SJSA1 (cell line): ENCODE measurements around the gene MUC12. TPM values are rescaled to one million over a fixed set of nuclear protein-coding genes. Genes with fewer than 3 reads are reported as not detected.
A peak's percentile ranks its signal among the peaks of the same experiment; 100 is the strongest.
"Not testable (repeated sequence)": the region's sequence is repeated elsewhere in the genome, so short reads cannot be mapped to it uniquely, and the experiment has no call there.

ENCODE experiments used
- DNase-seq, 2 experiments: peaks; one replicate each; pipeline ENCODE4 v3.0.0-alpha.2; 2015 to 2020; ENCODE audit warnings: low spot score in 2 of 2, low read depth in 1 of 2
- H3K27ac ChIP-seq: fragments of 250-450 bp; sonication (Bioruptor Pico); 2 replicates; pipeline ENCODE4 v1.5.1; 2020; ENCODE audit warnings: mild to moderate bottlenecking, moderate library complexity
- H3K27me3 ChIP-seq: fragments of 250-450 bp; sonication (Bioruptor Pico); replicated peaks from 2 replicates; pipeline ENCODE4 v1.5.1; 2020; ENCODE audit warnings: mild to moderate bottlenecking, moderate library complexity
- H3K36me3 ChIP-seq: fragments of 250-450 bp; sonication (Bioruptor Pico); 2 replicates; pipeline ENCODE4 v1.5.1; 2020; ENCODE audit warnings: mild to moderate bottlenecking
- H3K4me1 ChIP-seq: fragments of 250-450 bp; sonication (Bioruptor Pico); replicated peaks from 2 replicates; pipeline ENCODE4 v1.6.1; 2021; ENCODE audit warnings: mild to moderate bottlenecking
- H3K4me3 ChIP-seq: fragments of 250-450 bp; sonication (Bioruptor Pico); 2 replicates; pipeline ENCODE4 v1.5.1; 2020; ENCODE audit warnings: mild to moderate bottlenecking
- H3K9me3 ChIP-seq: fragments of 250-450 bp; sonication (Bioruptor Pico); replicated peaks from 2 replicates; pipeline ENCODE4 v1.5.1; 2020; ENCODE audit warnings: mild to moderate bottlenecking
- total RNA-seq: library from RNA; depleted of rRNA; stranded (reverse); fragments of >200 nt; shearing (Covaris generic); gene quantifications from 2 replicates; pipeline ENCODE4 v1.2.3, GENCODE V29; 2014

Gene MUC12
- total RNA-seq, 1 experiment from 2014 or later, result not detected

- H3K4me3 ChIP-seq, result no peak overlapping the region
- H3K36me3 ChIP-seq, result no peaks in the 10 kb centered on the region
- H3K4me1 ChIP-seq, result no peaks in the 10 kb centered on the region
- no peak overlapping the region for H3K27ac ChIP-seq
- DNase-seq, result no peak
- H3K9me3 ChIP-seq, result no peaks in the 10 kb centered on the region; the same call in 1 of the 2 replicates
- 0 out of 2 replicates have a peak, but pooled peaks cover 3% of the 10 kb centered on the region for H3K27me3 ChIP-seq
Observed at GRCh38 chr7:100991631-100992030, 22.3 kb downstream of the MUC12 start.

GRCh38 chr7:100992280-100992679 is 22.9 kb downstream of the MUC12 start:
- not testable (repeated sequence) for H3K36me3 ChIP-seq, H3K4me1 ChIP-seq, H3K27me3 ChIP-seq, DNase-seq, H3K9me3 ChIP-seq, H3K4me3 ChIP-seq, H3K27ac ChIP-seq

- H3K9me3 ChIP-seq, H3K27me3 ChIP-seq, H3K36me3 ChIP-seq, H3K4me1 ChIP-seq, DNase-seq, H3K27ac ChIP-seq, H3K4me3 ChIP-seq: not testable (repeated sequence)
Observed at GRCh38 chr7:100994671-100995070, 25.3 kb downstream of the MUC12 start.

- H3K36me3 ChIP-seq, H3K4me3 ChIP-seq, H3K9me3 ChIP-seq, H3K27ac ChIP-seq, DNase-seq, H3K4me1 ChIP-seq, H3K27me3 ChIP-seq: not testable (repeated sequence)
Observed at GRCh38 chr7:100998530-100998929, 29.2 kb downstream of the MUC12 start.

GRCh38 chr7:100999334-100999733 is 30.0 kb downstream of the MUC12 start:
- not testable (repeated sequence) for DNase-seq, H3K27ac ChIP-seq, H3K4me1 ChIP-seq, H3K36me3 ChIP-seq, H3K9me3 ChIP-seq, H3K27me3 ChIP-seq, H3K4me3 ChIP-seq

- not testable (repeated sequence) for H3K27ac ChIP-seq, H3K4me3 ChIP-seq, H3K27me3 ChIP-seq, H3K36me3 ChIP-seq, H3K4me1 ChIP-seq, H3K9me3 ChIP-seq
- peak in 1 of 2 experiments; percentile 63 for DNase-seq
Observed at GRCh38 chr7:101000025-101000424, 30.7 kb downstream of the MUC12 start.

- H3K27me3 ChIP-seq, H3K4me3 ChIP-seq, H3K4me1 ChIP-seq, DNase-seq, H3K36me3 ChIP-seq, H3K27ac ChIP-seq, H3K9me3 ChIP-seq: not testable (repeated sequence)
Observed at GRCh38 chr7:101002333-101002732, 33.0 kb downstream of the MUC12 start.

GRCh38 chr7:101007361-101007760 is 38.0 kb downstream of the MUC12 start:
- DNase-seq, H3K36me3 ChIP-seq: not testable (repeated sequence)

GRCh38 chr7:101009629-101010028 is 40.3 kb downstream of the MUC12 start:
- Histone ChIP-seq H3K27me3 (no peaks in the 10 kb centered on the region; the same call in 1 of the 2 replicates), H3K27ac (no peak overlapping the region), H3K36me3 (no peaks in the 10 kb centered on the region), H3K4me1 (no peaks in the 10 kb centered on the region), H3K4me3 (no peak overlapping the region), H3K9me3 (no peaks in the 10 kb centered on the region)
- DNase-seq, result no peak

More at GRCh38 chr7:101007361-101007760, 38.0 kb downstream of the MUC12 start:
- H3K27ac ChIP-seq, H3K27me3 ChIP-seq, H3K9me3 ChIP-seq, H3K4me1 ChIP-seq, H3K4me3 ChIP-seq: not testable (repeated sequence)

- H3K4me1 ChIP-seq, result peaks cover 9% of the 10 kb centered on the region
- H3K4me3 ChIP-seq, result no peak overlapping the region
- H3K9me3 ChIP-seq, result no peaks in the 10 kb centered on the region
- no peak for DNase-seq
- no peaks in the 10 kb centered on the region for H3K36me3 ChIP-seq
- H3K27me3 ChIP-seq, result no peaks in the 10 kb centered on the region
- H3K27ac ChIP-seq, result no peak overlapping the region
Observed at GRCh38 chr7:101012931-101013330, 43.6 kb downstream of the MUC12 start.

- Histone ChIP-seq H3K27ac (no peak overlapping the region), H3K9me3 (no peaks in the 10 kb centered on the region), H3K4me1 (peaks cover 17% of the 10 kb centered on the region), H3K4me3 (no peak overlapping the region), H3K27me3 (no peaks in the 10 kb centered on the region), H3K36me3 (no peaks in the 10 kb centered on the region)
- no peak for DNase-seq
Observed at GRCh38 chr7:101015626-101016025, 46.3 kb downstream of the MUC12 start.

GRCh38 chr7:101017064-101017777 is 47.9 kb downstream of the MUC12 start:
- Histone ChIP-seq H3K4me1 (peaks cover 17% of the 10 kb centered on the region), H3K27ac (peak overlapping the region; percentile 94), H3K27me3 (no peaks in the 10 kb centered on the region), H3K4me3 (peak overlapping the region; percentile 47), H3K9me3 (no peaks in the 10 kb centered on the region), H3K36me3 (no peaks in the 10 kb centered on the region)
- peak; percentile 82 to 96 for DNase-seq

GRCh38 chr7:101018271-101019167 is 49.2 kb downstream of the MUC12 start:
- Histone ChIP-seq H3K4me1 (peaks cover 17% of the 10 kb centered on the region), H3K36me3 (no peaks in the 10 kb centered on the region), H3K9me3 (no peaks in the 10 kb centered on the region), H3K4me3 (no peak overlapping the region), H3K27me3 (no peaks in the 10 kb centered on the region), H3K27ac (no peak overlapping the region)
- peak in 1 of 2 experiments; percentile 22 for DNase-seq

GRCh38 chr7:101020444-101020843 is 51.1 kb downstream of the MUC12 start:
- Histone ChIP-seq H3K36me3 (no peaks in the 10 kb centered on the region), H3K27me3 (no peaks in the 10 kb centered on the region), H3K27ac (no peak overlapping the region), H3K9me3 (no peaks in the 10 kb centered on the region), H3K4me1 (peaks cover 17% of the 10 kb centered on the region), H3K4me3 (no peak overlapping the region)
- DNase-seq, result no peak
